DOHH2 (cell line): ENCODE measurements around the gene OR2A1.
"Not testable (repeated sequence)": the region's sequence is repeated elsewhere in the genome, so short reads cannot be mapped to it uniquely, and the experiment has no call there.

ENCODE experiments used
- EZH2phosphoT487 ChIP-seq: fragments of 200-600 bp; sonication (generic); IDR thresholded peaks from 2 replicates; pipeline ENCODE4 v1.6.1; 2017; ENCODE audit warnings: borderline replicate concordance, mild to moderate bottlenecking, antibody characterized with exemption, low read length, moderate library complexity, mixed read lengths
- TF ChIP-seq, protein P1 (sequence below): fragments of 200-600 bp; sonication (generic); IDR thresholded peaks from one replicate; pipeline ENCODE4 v1.5.1; 2014; ENCODE audit warnings: antibody characterized with exemption, mild to moderate bottlenecking, low read depth, low read length; ENCODE audit not compliant: poor library complexity, severe bottlenecking

- TF ChIP-seq, protein P1, sequence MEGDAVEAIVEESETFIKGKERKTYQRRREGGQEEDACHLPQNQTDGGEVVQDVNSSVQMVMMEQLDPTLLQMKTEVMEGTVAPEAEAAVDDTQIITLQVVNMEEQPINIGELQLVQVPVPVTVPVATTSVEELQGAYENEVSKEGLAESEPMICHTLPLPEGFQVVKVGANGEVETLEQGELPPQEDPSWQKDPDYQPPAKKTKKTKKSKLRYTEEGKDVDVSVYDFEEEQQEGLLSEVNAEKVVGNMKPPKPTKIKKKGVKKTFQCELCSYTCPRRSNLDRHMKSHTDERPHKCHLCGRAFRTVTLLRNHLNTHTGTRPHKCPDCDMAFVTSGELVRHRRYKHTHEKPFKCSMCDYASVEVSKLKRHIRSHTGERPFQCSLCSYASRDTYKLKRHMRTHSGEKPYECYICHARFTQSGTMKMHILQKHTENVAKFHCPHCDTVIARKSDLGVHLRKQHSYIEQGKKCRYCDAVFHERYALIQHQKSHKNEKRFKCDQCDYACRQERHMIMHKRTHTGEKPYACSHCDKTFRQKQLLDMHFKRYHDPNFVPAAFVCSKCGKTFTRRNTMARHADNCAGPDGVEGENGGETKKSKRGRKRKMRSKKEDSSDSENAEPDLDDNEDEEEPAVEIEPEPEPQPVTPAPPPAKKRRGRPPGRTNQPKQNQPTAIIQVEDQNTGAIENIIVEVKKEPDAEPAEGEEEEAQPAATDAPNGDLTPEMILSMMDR: not testable (repeated sequence)
- TF ChIP-seq EZH2phosphoT487: not testable (repeated sequence)
Observed at GRCh38 chr7:144282490-144282889, 29.7 kb upstream of the OR2A1 start.
